Esophagus squamous epithelium (tissue), 5 donors: ENCODE results near the gene ENTREP3. TPM values are rescaled to one million over a fixed set of nuclear protein-coding genes. Genes with fewer than 3 reads are reported as not detected.

Source experiments
- DNase-seq: peaks from one replicate; lab custom pipeline; 2025; lab: John Stamatoyannopoulos, UW
- H3K27ac ChIP-seq, 4 donors: fragments of 200-600 bp; sonication (generic); one replicate each; pipeline ENCODE4 v1.5.1; 2016 to 2019; ENCODE audit warnings: mild to moderate bottlenecking in 1 of 4
- H3K27me3 ChIP-seq, 4 donors: fragments of 200-600 bp; sonication (generic); 1 replicate in 3 of 4; 2 replicates in 1 of 4; pipeline versions ENCODE4 v1.5.1 to v1.6.0; 2017 to 2021; ENCODE audit warnings: antibody characterized with exemption in 1 of 4
- H3K36me3 ChIP-seq, 3 donors: fragments of 200-600 bp; sonication (generic); one replicate each; pipeline ENCODE4 v1.5.1; 2016 to 2019
- H3K4me1 ChIP-seq, 3 donors: fragments of 200-600 bp; sonication (generic); one replicate each; pipeline ENCODE4 v1.5.1; 2017 to 2019
- H3K4me3 ChIP-seq, 4 donors: fragments of 200-600 bp; sonication (generic); 1 replicate in 3 of 4; 2 replicates in 1 of 4; pipeline ENCODE4 v1.5.1; 2016 to 2019; ENCODE audit warnings: mild to moderate bottlenecking in 2 of 4, moderate library complexity in 1 of 4
- H3K9me3 ChIP-seq, 3 donors: fragments of 200-600 bp; sonication (generic); one replicate each; pipeline ENCODE4 v1.5.1; 2016 to 2019
- POLR2A ChIP-seq, 4 donors: fragments of 450-650 bp; IDR thresholded peaks; one replicate each; pipeline ENCODE4 v1.6.1; 2017; ENCODE audit warnings: antibody characterized with exemption in 4 of 4, mild to moderate bottlenecking in 4 of 4, moderate library complexity in 3 of 4
- WGBS, 2 donors: methylation state at CpG; one replicate each; pipeline ENCODE4 v1.1.5; 2018; 5-methylcytosine and 5-hydroxymethylcytosine counted together
- intact Hi-C: fragments of 100-400 bp; cut with DNase I; formaldehyde crosslinking; loops from one replicate; pipeline ENCODE4 v1.15.0; 2022
- total RNA-seq, 4 donors: library from RNA; depleted of rRNA; stranded (reverse); fragments of >200 nt; gene quantifications; one replicate each; pipeline ENCODE4 v1.1.0, GENCODE V29; 2016
- TF ChIP-seq, protein P1 (sequence below), 6 experiments: fragments of 450-650 bp in 4 of 6; fragments of 200-600 bp in 2 of 6; sonication (generic) in 2 of 6; IDR thresholded peaks; one replicate each; pipeline ENCODE4 v1.5.1; 2016 to 2019; ENCODE audit warnings: antibody characterized with exemption in 6 of 6, mild to moderate bottlenecking in 4 of 6, moderate library complexity in 4 of 6
- donor health status: DM: yes; HTN: yes; CAD: no.

Gene ENTREP3
- total RNA-seq, 4 donors from 2014 or later: 10.5 to 27.9 (median 16.1) TPM

DNA sequence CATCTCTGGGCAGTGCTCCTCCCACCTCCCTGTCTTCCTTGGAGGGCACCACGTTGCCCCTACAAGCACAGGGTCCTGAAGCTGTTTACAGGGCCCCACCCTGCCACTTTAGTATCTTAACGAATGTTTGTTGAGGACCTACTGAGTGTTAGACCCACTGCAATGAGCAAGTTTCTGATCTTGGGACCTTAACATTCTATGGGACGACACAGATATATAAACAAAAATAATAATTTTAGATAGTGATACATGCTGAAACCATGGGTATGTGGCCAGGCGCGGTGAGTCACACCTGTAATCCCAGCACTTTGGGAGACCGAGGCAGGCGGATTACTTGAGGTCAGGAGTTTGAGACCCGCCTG, 10.1 kb downstream of the ENTREP3 start:
- Histone ChIP-seq H3K27ac (peak overlapping the region; percentile 88 to 96 (median 92)), H3K27me3 (no peaks in the 10 kb centered on the region), H3K4me1 (peaks cover 3 to 55% (median 32%) of the 10 kb centered on the region in 3 donors), H3K4me3 (peak overlapping the region; percentile 61 to 80 (median 76)), H3K9me3 (no peaks in the 10 kb centered on the region), H3K36me3 (peaks cover 0 to 28% (median 4%) of the 10 kb centered on the region in 3 donors)
- no peak for TF ChIP-seq POLR2A (IDR thresholded peaks at IDR 0.05)
- TF ChIP-seq, protein P1, sequence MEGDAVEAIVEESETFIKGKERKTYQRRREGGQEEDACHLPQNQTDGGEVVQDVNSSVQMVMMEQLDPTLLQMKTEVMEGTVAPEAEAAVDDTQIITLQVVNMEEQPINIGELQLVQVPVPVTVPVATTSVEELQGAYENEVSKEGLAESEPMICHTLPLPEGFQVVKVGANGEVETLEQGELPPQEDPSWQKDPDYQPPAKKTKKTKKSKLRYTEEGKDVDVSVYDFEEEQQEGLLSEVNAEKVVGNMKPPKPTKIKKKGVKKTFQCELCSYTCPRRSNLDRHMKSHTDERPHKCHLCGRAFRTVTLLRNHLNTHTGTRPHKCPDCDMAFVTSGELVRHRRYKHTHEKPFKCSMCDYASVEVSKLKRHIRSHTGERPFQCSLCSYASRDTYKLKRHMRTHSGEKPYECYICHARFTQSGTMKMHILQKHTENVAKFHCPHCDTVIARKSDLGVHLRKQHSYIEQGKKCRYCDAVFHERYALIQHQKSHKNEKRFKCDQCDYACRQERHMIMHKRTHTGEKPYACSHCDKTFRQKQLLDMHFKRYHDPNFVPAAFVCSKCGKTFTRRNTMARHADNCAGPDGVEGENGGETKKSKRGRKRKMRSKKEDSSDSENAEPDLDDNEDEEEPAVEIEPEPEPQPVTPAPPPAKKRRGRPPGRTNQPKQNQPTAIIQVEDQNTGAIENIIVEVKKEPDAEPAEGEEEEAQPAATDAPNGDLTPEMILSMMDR (IDR thresholded peaks at IDR 0.05): no peak
- intact Hi-C loops: no loop called here
- no peak for DNase-seq
- 63 to 67% methylated on average over 7 of the region's 8 CpGs for WGBS, 2 donors

DNA sequence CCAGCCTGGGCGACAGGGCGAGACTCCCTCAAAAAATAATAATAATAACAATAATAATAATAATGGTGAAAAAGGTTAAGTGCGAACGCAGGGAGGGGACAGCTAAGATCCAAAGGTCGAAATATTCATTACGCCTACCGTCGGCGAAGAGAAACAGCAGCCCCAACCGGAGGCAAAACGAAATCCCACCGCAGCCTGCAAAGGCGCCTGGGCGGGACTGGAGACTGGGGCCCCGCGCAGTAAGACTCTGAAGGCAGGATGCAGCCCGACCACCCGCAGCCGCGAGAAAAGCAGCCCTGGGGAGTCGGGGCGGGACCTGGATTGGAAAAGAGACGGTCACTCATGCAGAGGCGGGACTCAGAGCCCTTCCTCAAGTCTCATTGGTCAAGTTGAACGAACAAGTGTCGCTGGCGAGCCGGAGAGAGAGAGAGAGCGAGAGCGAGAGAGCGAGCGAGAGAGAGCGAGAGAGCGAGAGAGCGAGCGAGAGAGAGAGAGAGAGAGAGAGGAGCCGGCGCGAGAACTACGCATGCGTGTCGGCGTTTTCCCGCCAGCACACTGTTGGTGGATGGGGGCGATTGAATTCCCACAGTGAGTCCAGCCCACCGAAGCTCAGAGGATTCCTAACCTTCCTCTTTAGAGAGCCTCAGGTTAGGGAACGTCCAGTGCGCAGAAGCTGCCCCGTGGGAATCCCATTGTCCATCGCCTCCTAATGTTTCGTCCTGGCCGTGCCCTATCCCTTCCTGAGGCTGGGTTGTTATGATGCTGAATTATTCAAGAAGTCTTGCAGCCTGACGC, 10.7 kb downstream of the ENTREP3 start:
- Histone ChIP-seq H3K27ac (peak overlapping the region; percentile 88 to 96 (median 92)), H3K4me3 (peak overlapping the region; percentile 61 to 80 (median 76)), H3K36me3 (peaks cover 0 to 29% (median 4%) of the 10 kb centered on the region in 3 donors), H3K27me3 (no peaks in the 10 kb centered on the region), H3K9me3 (no peaks in the 10 kb centered on the region), H3K4me1 (peaks cover 2 to 57% (median 34%) of the 10 kb centered on the region in 3 donors)
- peak; percentile 92 for DNase-seq
- TF ChIP-seq, protein P1 (IDR thresholded peaks at IDR 0.05): peak in 5 of 6 experiments; percentile 55 to 100 (median 78)
- TF ChIP-seq POLR2A (IDR thresholded peaks at IDR 0.05): peak in 3 of 4 donors; percentile 61 to 86 (median 86)
- intact Hi-C loops: loop anchor here (5.0 kb wide), 1 partner anchor 37 kb away; the partner anchor contains the start of genes MTX1 and THBS3
- WGBS, 2 donors: 0% methylated on average over 49 of the region's 53 CpGs

DNA sequence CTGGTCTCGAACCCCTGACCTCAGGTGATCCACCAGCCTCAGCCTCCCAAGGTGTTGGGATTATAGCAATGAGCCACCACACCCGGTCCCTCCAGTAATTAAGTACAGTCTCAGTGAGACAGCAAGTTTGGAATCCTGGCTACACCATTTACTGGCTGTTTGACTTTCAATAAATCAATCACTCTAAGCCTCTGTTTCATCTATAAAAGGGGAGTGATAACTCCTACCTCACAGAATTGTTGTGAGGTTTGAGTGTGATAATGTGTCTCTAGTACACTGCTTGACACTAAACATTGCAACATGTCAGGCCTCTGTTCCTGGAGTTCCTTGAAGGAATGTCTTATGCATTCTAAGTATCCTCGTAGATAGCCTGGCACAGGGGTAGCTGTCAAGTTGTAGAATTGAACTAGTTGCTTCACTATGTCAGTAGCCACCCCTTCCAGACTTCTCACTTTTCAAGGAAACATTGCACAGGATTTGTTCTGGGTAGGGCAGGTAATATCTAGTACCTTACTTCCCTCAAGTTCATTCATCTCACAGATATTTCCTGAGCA, 12.4 kb downstream of the ENTREP3 start:
- TF ChIP-seq POLR2A (IDR thresholded peaks at IDR 0.05): no peak
- TF ChIP-seq, protein P1 (IDR thresholded peaks at IDR 0.05): no peak
- Histone ChIP-seq H3K4me1 (peaks cover 2 to 68% (median 34%) of the 10 kb centered on the region in 3 donors), H3K4me3 (peak overlapping the region in 2 of 4 donors; percentile 74 to 77), H3K36me3 (peaks cover 0 to 26% (median 4%) of the 10 kb centered on the region in 3 donors), H3K27me3 (no peaks in the 10 kb centered on the region), H3K9me3 (no peaks in the 10 kb centered on the region), H3K27ac (peak overlapping the region; percentile 88 to 96 (median 92))
- 66 to 75% methylated on average over 3 of the region's 3 CpGs for WGBS, 2 donors
- DNase-seq: no peak
- intact Hi-C loops: loop anchor here (5.0 kb wide), 1 partner anchor 36 kb away; the partner anchor contains the start of genes MTX1 and THBS3

DNA sequence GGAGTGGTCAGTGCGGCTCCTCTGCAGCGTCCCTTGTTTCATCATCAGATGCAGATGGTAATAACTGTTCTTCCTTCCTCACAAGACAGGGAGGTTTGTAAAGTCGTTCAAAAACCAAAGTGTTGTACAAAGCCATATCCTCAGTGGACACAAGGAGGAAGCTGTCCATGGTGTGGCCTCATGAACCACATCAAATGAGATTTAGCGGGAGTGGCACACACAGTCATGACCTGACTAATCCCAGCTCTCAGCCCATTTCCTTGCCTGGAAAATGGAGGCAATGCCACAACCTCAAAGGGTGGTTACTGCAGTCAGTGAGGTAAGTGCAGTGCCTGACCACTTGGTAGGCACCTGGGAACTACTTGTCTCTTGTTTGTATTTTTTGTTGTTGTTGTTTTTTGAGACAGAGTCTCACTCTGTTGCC, 13.4 kb downstream of the ENTREP3 start:
- Histone ChIP-seq H3K36me3 (peaks cover 0 to 26% (median 6%) of the 10 kb centered on the region in 3 donors), H3K27ac (peak overlapping the region; percentile 37 to 70 (median 44)), H3K27me3 (no peaks in the 10 kb centered on the region), H3K4me1 (peaks cover 2 to 73% (median 34%) of the 10 kb centered on the region in 3 donors), H3K9me3 (no peaks in the 10 kb centered on the region), H3K4me3 (no peak overlapping the region)
- TF ChIP-seq, protein P1 (IDR thresholded peaks at IDR 0.05): no peak
- TF ChIP-seq POLR2A (IDR thresholded peaks at IDR 0.05): no peak
- intact Hi-C loops: loop anchor here (5.0 kb wide), 1 partner anchor 35 kb away; the partner anchor contains the start of genes MTX1 and THBS3
- no peak for DNase-seq
- 52 to 59% methylated on average over 4 of the region's 4 CpGs for WGBS, 2 donors
